GM23248 (cell line): Measurements from ENCODE around the gene TOMM70.

Experiments used
- EZH2 ChIP-seq: fragments of 200-600 bp; sonication (generic); IDR thresholded peaks from 2 replicates; pipeline ENCODE4 v1.6.1; 2018; ENCODE audit warnings: antibody characterized with exemption, mild to moderate bottlenecking; ENCODE audit not compliant: insufficient read depth, poor library complexity, severe bottlenecking
- EZH2phosphoT487 ChIP-seq: fragments of 200-600 bp; sonication (generic); IDR thresholded peaks from 2 replicates; pipeline ENCODE4 v1.6.1; 2018; ENCODE audit warnings: antibody characterized with exemption, moderate library complexity, mild to moderate bottlenecking, low read depth; ENCODE audit not compliant: insufficient read depth

- TF ChIP-seq EZH2 (no peak), EZH2phosphoT487 (no peak)
These were observed 40.0 kb downstream of the TOMM70 start for GRCh38 chr3:100360757-100361496.
